Activated CD4-positive, alpha-beta memory T cell treated with anti-CD3 and anti-CD28 coated beads, Interleukin-2, amount 10 ng/mL, durations not matched to agents 7 days and 5 days (primary cell): ENCODE results near the gene ALG12. TPM values are rescaled to one million over a fixed set of nuclear protein-coding genes. Genes with fewer than 3 reads are reported as not detected.

Source experiments
- CTCF ChIA-PET: fragments of 350-600 bp; sonication (Branson Sonifier 250); formaldehyde crosslinking; loops from one replicate; lab custom pipeline; 2021; ENCODE audit warnings: antibody characterized with exemption, inconsistent platforms; lab: Charles Lee
- POLR2A ChIA-PET: fragments of 350-600 bp; sonication (Branson Sonifier 250); formaldehyde crosslinking; loops from one replicate; lab custom pipeline; 2021; ENCODE audit warnings: antibody characterized with exemption; lab: Charles Lee
- DNase-seq: peaks from one replicate; pipeline ENCODE4 v3.0.0-alpha.2; 2020
- H3K27ac Mint-ChIP-seq: one replicate; pipeline ENCODE4 v1.8.0; 2021; ENCODE audit warnings: mild to moderate bottlenecking, mixed read lengths
- H3K27me3 Mint-ChIP-seq: one replicate; pipeline ENCODE4 v1.8.0; 2021; ENCODE audit warnings: mixed read lengths
- H3K36me3 Mint-ChIP-seq: one replicate; pipeline ENCODE4 v1.8.0; 2021; ENCODE audit warnings: low read depth, mixed read lengths
- H3K4me1 Mint-ChIP-seq: one replicate; pipeline ENCODE4 v1.8.0; 2021; ENCODE audit warnings: mixed read lengths
- H3K4me3 Mint-ChIP-seq: one replicate; pipeline ENCODE4 v1.8.0; 2021; ENCODE audit warnings: mild to moderate bottlenecking, mixed read lengths
- H3K9me3 Mint-ChIP-seq: one replicate; pipeline ENCODE4 v1.8.0; 2021; ENCODE audit warnings: mixed read lengths
- total RNA-seq, 2 experiments: library from RNA; stranded (reverse); gene quantifications; one replicate each; pipeline ENCODE4 v1.2.3, GENCODE V29; 2021

The ALG12 gene
- total RNA-seq, 2 experiments from 2014 or later, result 14.7 to 20.6 TPM

DNA sequence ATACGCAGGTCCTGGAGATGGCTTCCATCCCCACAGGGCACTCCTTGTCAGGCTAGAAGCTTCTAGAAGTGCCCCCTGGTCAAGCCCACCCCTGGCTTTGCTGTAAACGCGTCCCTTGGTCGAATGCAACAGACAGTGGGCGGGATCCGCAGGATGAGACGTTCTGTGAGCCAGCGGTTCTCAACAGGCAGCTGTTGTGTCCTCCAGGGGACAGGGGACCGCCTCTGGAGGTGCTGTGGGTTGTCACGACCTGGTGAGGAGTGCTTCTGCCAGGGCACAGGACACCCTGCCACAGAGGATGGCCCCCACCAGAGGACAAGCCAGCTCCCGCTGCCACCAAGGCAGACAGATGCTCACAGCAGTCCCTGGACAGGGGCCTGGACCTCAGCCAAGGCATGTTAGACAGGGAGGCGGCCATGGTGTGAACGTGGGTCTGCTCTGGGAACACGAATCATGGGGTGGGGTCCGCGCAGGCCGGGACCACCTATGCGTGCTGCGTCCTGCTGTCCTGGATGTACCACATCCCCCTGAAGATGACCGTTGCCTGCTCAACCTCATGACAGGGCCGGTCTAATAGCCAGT is 11.8 kb upstream of the ALG12 start:
- Mint-ChIP-seq H3K9me3 (no peaks in the 10 kb centered on the region), H3K4me1 (peaks cover 56% of the 10 kb centered on the region), H3K4me3 (no peak overlapping the region), H3K27ac (no peak overlapping the region), H3K36me3 (peaks cover 6% of the 10 kb centered on the region), H3K27me3 (no peaks in the 10 kb centered on the region)
- ChIA-PET POLR2A (interaction anchor here (1.6 to 2.3 kb wide), 2 partner anchors 101 to 163 kb away, joined by 4 to 21 read pairs; no protein-coding TSS in a partner anchor), CTCF (interaction anchor here (1.2 to 5.2 kb wide), 7 partner anchors 33 to 150 kb away, joined by 3 to 58 read pairs (median 4); no protein-coding TSS in a partner anchor)
- DNase-seq, result no peak

DNA sequence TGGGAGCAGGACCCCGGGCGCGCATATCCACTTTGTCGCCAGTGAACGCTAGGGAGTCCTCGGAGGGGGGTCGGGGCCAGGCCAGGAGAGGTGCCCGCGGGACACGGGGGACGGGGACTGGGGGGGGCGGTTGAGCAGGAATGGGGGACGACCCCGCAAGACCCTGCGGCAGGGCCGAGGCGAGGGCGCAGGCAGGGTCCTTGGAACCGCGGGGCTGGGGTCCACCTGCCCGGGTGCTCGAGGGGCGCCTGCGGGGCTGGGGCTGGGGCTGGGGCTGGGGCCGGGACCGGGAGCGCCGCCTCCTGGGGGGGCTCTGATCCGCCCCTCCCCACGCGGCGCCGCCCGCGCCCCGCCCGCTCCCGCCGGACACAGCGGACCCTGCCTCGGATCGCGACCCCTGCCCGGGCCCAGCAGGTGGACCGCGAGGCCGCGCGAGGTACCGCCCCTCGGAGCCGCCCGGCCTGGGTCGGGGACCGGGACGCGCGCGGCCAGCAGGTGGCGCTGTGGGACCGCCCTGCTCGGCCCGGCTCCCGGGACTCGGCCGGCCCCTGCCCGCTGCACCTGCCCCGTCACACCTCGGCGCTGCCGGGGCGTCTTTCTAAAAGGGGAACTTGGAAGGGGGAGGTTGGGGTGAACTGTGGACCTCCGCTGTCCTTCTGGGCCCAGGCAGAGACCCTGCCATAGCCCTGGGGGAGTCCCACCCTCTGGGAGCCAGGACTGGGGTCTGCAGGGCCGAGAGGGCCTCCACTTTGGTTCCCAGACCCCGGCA is 11.2 kb upstream of the ALG12 start:
- Mint-ChIP-seq H3K27me3 (no peaks in the 10 kb centered on the region), H3K36me3 (peaks cover 8% of the 10 kb centered on the region), H3K4me1 (peaks cover 60% of the 10 kb centered on the region), H3K9me3 (no peaks in the 10 kb centered on the region), H3K27ac (no peak overlapping the region), H3K4me3 (no peak overlapping the region)
- peak; percentile 82 for DNase-seq
- ChIA-PET CTCF (interaction anchor here (1.8 to 5.2 kb wide), 4 partner anchors 33 to 101 kb away, joined by 4 to 58 read pairs (median 8); no protein-coding TSS in a partner anchor), POLR2A (interaction anchor here (2.3 kb wide), 1 partner anchor 102 kb away, joined by 21 read pairs; no protein-coding TSS in a partner anchor)

DNA sequence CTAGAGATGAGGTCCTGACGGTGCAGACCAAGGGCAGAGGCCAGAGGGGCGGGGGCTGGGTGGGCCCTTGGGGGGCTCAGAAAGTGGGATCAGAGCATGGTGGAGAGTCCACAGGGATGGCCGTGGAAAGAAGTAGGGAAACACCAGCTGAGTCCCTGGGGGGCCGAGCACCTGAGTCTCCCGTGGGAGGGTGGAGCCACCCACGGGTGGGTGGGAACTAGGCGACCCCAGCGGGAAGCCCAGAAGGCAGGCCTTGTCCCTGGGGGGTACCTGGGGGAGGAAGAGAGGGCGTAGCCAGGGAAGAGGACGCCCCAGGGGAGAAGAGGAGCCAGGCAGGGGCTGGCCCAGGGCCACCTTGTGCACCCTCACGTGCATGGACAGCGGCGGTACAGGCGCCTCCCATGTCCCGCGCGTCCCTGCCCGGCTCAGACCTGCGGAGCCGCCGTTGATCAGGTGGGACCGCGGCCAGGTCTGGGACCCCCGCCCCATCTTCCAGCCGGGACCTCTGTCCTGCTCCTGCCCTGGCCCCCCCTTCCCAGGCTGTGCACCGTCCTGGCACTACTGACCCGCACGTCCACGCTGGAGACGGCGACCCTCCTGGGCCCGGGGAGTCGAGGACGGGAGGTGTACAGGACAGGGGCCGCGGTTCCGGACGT is 10.4 kb upstream of the ALG12 start:
- Mint-ChIP-seq H3K9me3 (no peaks in the 10 kb centered on the region), H3K36me3 (peaks cover 10% of the 10 kb centered on the region), H3K4me3 (no peak overlapping the region), H3K27me3 (no peaks in the 10 kb centered on the region), H3K4me1 (peaks cover 63% of the 10 kb centered on the region), H3K27ac (no peak overlapping the region)
- ChIA-PET CTCF (interaction anchor here (1.3 kb wide), 1 partner anchor 102 kb away, joined by 7 read pairs; no protein-coding TSS in a partner anchor), POLR2A (no interaction called here)
- no peak for DNase-seq

DNA sequence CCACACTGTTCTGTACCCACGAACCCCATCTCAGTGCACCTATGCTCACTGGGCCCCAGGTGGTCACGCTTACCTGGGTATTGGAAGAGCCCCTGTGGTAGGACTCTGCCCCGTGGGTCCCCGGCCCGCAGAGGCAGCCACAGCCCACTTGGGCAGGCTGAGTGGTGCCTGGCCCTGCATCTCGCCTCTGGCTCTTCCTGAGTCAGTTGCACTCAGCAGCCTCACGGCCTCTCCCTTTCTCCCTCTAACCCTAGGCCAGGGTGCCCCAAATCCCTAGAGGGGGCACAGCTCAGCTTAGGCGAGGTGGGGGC is 9.9 kb upstream of the ALG12 start:
- CTCF ChIA-PET, result interaction anchor here (1.3 kb wide), 1 partner anchor 102 kb away, joined by 7 read pairs; no protein-coding TSS in a partner anchor
- Mint-ChIP-seq H3K9me3 (no peaks in the 10 kb centered on the region), H3K27ac (peak overlapping the region; percentile 16), H3K4me3 (no peak overlapping the region), H3K36me3 (peaks cover 10% of the 10 kb centered on the region), H3K4me1 (peaks cover 63% of the 10 kb centered on the region), H3K27me3 (no peaks in the 10 kb centered on the region)
- POLR2A ChIA-PET, result no interaction called here
- DNase-seq, result no peak

DNA sequence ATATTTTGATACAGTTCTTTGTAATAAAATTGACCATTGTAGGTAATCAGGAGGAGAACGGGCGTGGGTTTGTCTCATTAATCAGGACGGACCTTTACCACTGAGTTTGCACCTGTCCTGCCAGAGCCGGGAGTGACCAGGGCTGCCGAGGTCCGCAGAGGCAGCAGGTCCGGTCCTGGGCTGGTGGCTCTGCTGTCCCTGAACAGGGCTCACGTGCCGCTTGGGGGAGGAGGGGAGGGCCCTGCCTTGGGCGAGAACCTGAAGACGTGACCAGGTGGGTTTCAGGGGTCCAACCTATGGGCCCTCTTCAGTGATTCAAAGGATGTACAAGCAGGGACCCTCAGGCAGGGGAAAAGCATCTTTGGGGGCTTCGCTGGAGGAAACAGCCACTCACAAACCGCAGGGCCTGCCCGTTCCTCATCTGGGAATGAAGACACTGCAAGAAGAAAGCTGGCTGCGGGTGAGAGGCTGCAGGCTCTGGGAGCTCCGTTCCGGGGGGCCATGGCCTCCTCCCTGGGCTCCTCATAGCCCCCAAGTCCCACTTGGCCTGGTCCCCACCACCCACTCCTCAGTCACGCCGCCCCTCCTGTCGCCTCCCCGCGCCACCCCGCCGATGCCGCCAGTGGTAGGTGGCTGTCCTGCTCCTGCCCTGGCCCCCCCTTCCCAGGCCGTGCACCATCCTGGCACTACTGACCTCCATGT is 9.4 kb upstream of the ALG12 start:
- Mint-ChIP-seq H3K4me3 (no peak overlapping the region), H3K36me3 (peaks cover 10% of the 10 kb centered on the region), H3K4me1 (peaks cover 58% of the 10 kb centered on the region), H3K27ac (peak overlapping the region; percentile 56), H3K9me3 (no peaks in the 10 kb centered on the region), H3K27me3 (no peaks in the 10 kb centered on the region)
- POLR2A ChIA-PET, result interaction anchor here (0.8 kb wide), 1 partner anchor 8 kb away, joined by 3 read pairs; no protein-coding TSS in a partner anchor
- DNase-seq, result no peak
- CTCF ChIA-PET, result interaction anchor here (1.3 kb wide), 1 partner anchor 103 kb away, joined by 7 read pairs; no protein-coding TSS in a partner anchor

DNA sequence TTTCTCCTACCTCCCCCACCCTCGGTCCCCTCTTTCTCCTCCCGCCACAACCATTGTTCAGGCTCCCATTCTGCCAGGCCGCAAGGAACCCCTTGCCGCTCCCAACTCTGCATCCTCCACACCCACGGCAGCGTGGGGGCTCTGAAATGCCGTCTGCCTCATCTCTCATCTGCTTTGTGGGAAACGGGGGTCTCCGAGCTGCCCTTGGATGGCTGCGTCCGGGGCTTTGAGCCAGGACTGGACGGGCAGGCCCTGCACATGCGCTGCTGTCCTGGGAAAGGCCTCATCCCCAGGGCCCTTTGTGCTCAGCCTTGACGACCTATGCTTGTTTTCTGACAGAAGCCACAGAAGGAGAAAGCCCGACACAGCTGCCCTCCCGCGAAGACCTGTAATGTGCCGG is 8.7 kb upstream of the ALG12 start:
- peak overlapping the region; percentile 56 for H3K27ac Mint-ChIP-seq
- ChIA-PET POLR2A (interaction anchor here (0.8 to 1.7 kb wide), 3 partner anchors 9 to 100 kb away, joined by 3 to 6 read pairs (median 3); no protein-coding TSS in a partner anchor), CTCF (interaction anchor here (0.5 to 1.7 kb wide), 2 partner anchors 88 to 104 kb away, joined by 3 to 9 read pairs (median 7); no protein-coding TSS in a partner anchor)
- no peaks in the 10 kb centered on the region for H3K9me3 Mint-ChIP-seq
- no peaks in the 10 kb centered on the region for H3K27me3 Mint-ChIP-seq
- no peak overlapping the region for H3K4me3 Mint-ChIP-seq
- no peak for DNase-seq
- peaks cover 13% of the 10 kb centered on the region for H3K36me3 Mint-ChIP-seq
- H3K4me1 Mint-ChIP-seq, result peaks cover 58% of the 10 kb centered on the region

DNA sequence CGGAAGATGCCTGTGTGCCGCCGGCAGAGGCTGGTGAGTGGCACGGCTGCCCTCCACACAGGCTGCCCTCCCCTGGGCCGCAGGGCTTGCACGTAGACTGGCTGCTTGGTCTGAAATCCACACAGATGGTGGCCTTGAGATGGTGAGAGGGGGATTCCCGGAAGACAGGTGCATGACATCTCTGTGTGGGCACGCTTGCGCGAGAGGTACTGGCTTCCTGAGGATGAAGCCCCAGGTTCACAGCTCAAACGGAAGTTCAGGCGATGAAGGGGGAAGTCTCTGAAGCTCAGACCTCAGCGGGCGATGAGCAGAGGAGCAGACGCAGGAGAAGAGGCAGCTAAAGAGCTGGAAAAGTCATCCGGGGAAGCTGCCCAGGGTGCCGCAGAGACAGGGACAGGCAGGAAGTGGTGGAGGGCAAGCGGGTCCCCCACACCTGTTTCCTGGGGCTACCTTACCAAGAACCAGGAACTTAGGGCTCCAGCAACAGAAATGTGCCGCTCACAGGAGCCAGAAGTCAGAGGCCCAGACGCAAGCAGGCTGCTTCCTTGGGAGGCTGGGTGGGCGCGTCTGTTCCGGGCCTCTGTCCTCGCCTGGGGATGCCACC is 7.4 kb upstream of the ALG12 start:
- ChIA-PET POLR2A (interaction anchor here (0.7 to 1.9 kb wide), 14 partner anchors 8 to 109 kb away, joined by 3 to 9 read pairs (median 5); partner anchors contain the start of gene PIM3), CTCF (interaction anchor here (0.9 to 1.9 kb wide), 5 partner anchors 11 to 158 kb away, joined by 3 to 17 read pairs (median 5); no protein-coding TSS in a partner anchor)
- peak; percentile 68 for DNase-seq
- no peaks in the 10 kb centered on the region for H3K27me3 Mint-ChIP-seq
- no peaks in the 10 kb centered on the region for H3K9me3 Mint-ChIP-seq
- peak overlapping the region; percentile 57 for H3K4me3 Mint-ChIP-seq
- H3K4me1 Mint-ChIP-seq, result peaks cover 47% of the 10 kb centered on the region
- peaks cover 18% of the 10 kb centered on the region for H3K36me3 Mint-ChIP-seq
- peak overlapping the region; percentile 84 for H3K27ac Mint-ChIP-seq

DNA sequence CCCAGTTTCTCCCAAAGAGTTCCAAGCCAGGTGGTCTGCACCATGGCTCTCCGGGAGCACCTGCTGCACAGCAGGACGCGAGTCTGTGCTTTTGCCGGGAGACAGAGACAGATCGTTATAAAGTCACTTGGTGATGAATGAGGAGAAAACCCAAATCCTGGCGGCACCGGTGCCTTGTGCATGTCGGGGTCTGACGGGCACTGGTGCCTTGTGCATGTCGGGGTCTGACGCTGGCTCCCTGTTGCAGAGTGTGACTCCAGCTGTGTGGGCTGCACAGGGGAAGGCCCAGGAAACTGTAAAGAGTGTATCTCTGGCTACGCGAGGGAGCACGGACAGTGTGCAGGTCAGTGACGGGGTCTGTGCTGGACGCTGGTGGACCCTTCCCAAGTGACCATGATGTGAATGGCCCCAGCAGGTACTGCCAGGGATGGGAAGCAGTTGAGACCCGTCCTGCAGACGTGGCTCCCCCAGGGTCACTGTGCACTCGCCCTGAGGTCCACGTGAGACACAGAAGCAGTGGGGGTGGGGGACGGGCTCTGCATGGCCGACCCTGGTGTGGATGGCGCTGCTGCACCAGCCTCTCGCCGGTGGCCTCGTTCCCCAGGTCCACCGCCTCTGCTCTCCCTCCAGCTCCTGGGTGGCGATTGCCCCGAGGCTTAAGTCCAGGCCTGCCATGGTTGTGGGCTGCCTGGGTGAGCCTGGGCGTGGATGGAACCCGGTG is 6.0 kb upstream of the ALG12 start:
- ChIA-PET CTCF (interaction anchor here (1.7 to 1.9 kb wide), 2 partner anchors 12 to 157 kb away, joined by 5 to 17 read pairs; no protein-coding TSS in a partner anchor), POLR2A (interaction anchor here (1.3 kb wide), 1 partner anchor 48 kb away, joined by 4 read pairs; no protein-coding TSS in a partner anchor)
- Mint-ChIP-seq H3K4me1 (peaks cover 50% of the 10 kb centered on the region), H3K4me3 (no peak overlapping the region), H3K9me3 (no peaks in the 10 kb centered on the region), H3K27me3 (no peaks in the 10 kb centered on the region), H3K36me3 (peaks cover 23% of the 10 kb centered on the region), H3K27ac (peak overlapping the region; percentile 21)
- DNase-seq, result no peak

DNA sequence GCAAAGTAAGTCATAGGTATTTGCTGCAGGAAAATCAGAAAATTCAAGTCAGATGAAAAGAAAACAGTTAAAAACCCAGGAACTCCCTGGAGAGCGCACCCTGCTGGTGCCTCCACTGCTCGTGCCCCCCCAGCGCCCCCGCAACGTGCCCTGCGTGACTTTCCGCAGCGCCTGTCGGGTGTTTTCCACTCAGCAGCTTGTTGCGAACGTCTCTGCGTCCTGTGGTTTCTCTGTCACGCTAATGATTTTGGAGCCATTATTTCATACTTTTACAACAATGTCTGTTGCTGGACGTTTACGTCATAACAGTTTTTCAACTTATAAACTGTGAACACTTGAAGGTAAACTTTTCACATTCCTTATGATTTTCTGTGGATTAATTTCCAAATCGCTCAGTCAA is 5.2 kb upstream of the ALG12 start:
- ChIA-PET CTCF (no interaction called here), POLR2A (no interaction called here)
- Mint-ChIP-seq H3K36me3 (peaks cover 23% of the 10 kb centered on the region), H3K4me3 (no peak overlapping the region), H3K9me3 (no peaks in the 10 kb centered on the region), H3K27ac (no peak overlapping the region), H3K27me3 (no peaks in the 10 kb centered on the region), H3K4me1 (peaks cover 50% of the 10 kb centered on the region)
- no peak for DNase-seq

DNA sequence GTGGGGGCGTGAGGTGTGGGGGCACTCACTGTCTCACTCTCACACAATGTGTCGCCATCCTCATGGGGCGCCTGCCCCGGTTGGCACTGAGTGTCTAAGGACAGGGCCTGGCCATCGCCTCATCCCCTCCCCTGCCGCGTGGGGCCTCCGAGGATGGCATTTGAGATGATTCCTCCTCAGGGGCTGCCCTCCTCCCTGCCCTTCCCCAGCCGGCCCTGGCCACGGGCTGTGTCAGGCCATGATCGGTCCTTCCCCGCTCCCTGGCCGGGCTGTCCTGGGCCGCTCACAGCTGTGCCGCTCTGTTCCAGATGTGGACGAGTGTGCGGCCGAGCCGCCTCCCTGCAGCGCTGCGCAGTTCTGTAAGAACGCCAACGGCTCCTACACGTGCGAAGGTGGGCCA is 4.7 kb upstream of the ALG12 start:
- Mint-ChIP-seq H3K36me3 (peaks cover 23% of the 10 kb centered on the region), H3K27ac (no peak overlapping the region), H3K27me3 (no peaks in the 10 kb centered on the region), H3K4me3 (no peak overlapping the region), H3K4me1 (peaks cover 46% of the 10 kb centered on the region), H3K9me3 (no peaks in the 10 kb centered on the region)
- POLR2A ChIA-PET, result no interaction called here
- CTCF ChIA-PET, result no interaction called here
- no peak for DNase-seq

DNA sequence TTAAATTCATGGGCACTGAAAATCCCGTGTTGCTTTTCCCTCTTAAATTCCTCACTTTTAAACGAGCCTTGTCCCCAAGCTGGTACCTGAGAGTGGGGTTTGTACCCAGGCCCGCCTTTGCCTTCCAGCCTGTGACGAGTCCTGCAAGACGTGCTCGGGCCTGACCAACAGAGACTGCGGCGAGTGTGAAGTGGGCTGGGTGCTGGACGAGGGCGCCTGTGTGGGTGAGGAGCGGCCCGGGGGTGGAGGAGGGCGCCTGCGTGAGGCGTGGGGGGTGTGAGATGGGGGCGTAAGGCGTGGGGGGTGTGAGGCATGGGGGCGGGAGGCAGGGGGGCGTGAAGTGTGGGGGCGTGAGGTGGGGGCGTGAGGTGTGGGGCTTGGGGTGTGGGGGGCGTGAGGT is 4.2 kb upstream of the ALG12 start:
- H3K4me3 Mint-ChIP-seq, result no peak overlapping the region
- CTCF ChIA-PET, result interaction anchor here (0.8 kb wide), 1 partner anchor 155 kb away, joined by 3 read pairs; no protein-coding TSS in a partner anchor

More for the DNA sequence above, 4.2 kb upstream of the ALG12 start:
- Mint-ChIP-seq H3K9me3 (no peaks in the 10 kb centered on the region), H3K27ac (no peak overlapping the region), H3K27me3 (no peaks in the 10 kb centered on the region), H3K36me3 (peaks cover 23% of the 10 kb centered on the region), H3K4me1 (peaks cover 46% of the 10 kb centered on the region)
- POLR2A ChIA-PET, result no interaction called here
- DNase-seq, result no peak
